Measurements from ENCODE around the gene ANKRD27.

GRCh38 chr19:32675720-32676185 is 773 bp upstream of the ANKRD27 start, which contains the start of gene RGS9BP:
- TF ChIP-seq CTCF (IDR thresholded peaks at IDR 0.05) (no peak), POLR2A (IDR thresholded peaks at IDR 0.05) (no peak)

All from esophagus squamous epithelium (tissue), 4 donors.